ENCODE measurements around the gene SPART. TPM values are rescaled to one million over a fixed set of nuclear protein-coding genes. Genes with fewer than 3 reads are reported as not detected.
"Not testable (repeated sequence)": the region's sequence is repeated elsewhere in the genome, so short reads cannot be mapped to it uniquely, and the experiment has no call there.

The SPART gene
- polyA plus RNA-seq, 1 of the 3 experiments (the other 2 are of a cell fraction): 4.8 TPM

- no peak overlapping the region for H3K27ac ChIP-seq (ENCODE audit: low read depth in 2 of 2, low read length in 1 of 2)
- peaks cover 0 to 25% of the 10 kb centered on the region in 2 experiments for H3K36me3 ChIP-seq (replicated peaks in 1 of 2; ENCODE audit: control insufficient read depth in 1 of 2, insufficient read depth in 2 of 2, low read length in 1 of 2)
- no peaks in the 10 kb centered on the region for H3K79me2 ChIP-seq (ENCODE audit: insufficient read depth)
- no peak overlapping the region for H2AFZ ChIP-seq (ENCODE audit: low read depth)
- ChIA-PET CTCF (interaction anchor here (1.0 kb wide), 1 partner anchor 21 kb away, joined by 3 read pairs; no protein-coding TSS in a partner anchor), POLR2A (no interaction called here)
- no peaks in the 10 kb centered on the region for H3K4me1 ChIP-seq (ENCODE audit: control insufficient read depth in 1 of 2, insufficient read depth in 2 of 2, low read depth in 1 of 2, low read length in 1 of 2)
- no peak overlapping the region for H3K4me3 ChIP-seq (ENCODE audit: low read depth in 2 of 2, low read length in 1 of 2)
- no peaks in the 10 kb centered on the region for H3K9me3 ChIP-seq
- no peak overlapping the region for H3K9ac ChIP-seq
- 0 out of 2 replicates have a peak, but pooled peaks cover 3% of the 10 kb centered on the region for H3K9me2 ChIP-seq
- no peaks in the 10 kb centered on the region for H3F3A ChIP-seq (replicated peaks; ENCODE audit: insufficient read depth)
- no peaks in the 10 kb centered on the region for H4K20me1 ChIP-seq (ENCODE audit: insufficient read depth)
- 75% methylated on average over 1 of the region's 1 CpG for WGBS (ENCODE audit: low lambda C conversion rate)
- H3K4me2 ChIP-seq: no peak overlapping the region
- no peaks in the 10 kb centered on the region for H3K27me3 ChIP-seq (ENCODE audit: insufficient read depth)
- no peak for TF ChIP-seq JUND (IDR thresholded peaks at IDR 0.05)
- TF ChIP-seq GATA2 (CRISPR knock-in tag; IDR thresholded peaks at IDR 0.05): no peak
- no peak for TF ChIP-seq MXI1 (IDR thresholded peaks at IDR 0.05; ENCODE audit: low read depth, low read length)
- TF ChIP-seq FOXJ3 (CRISPR knock-in tag; IDR thresholded peaks at IDR 0.05): no peak
- no peak for TF ChIP-seq SIN3A (IDR thresholded peaks at IDR 0.05; ENCODE audit: borderline replicate concordance, low read depth, low read length)
- TF ChIP-seq TAF1 (IDR thresholded peaks at IDR 0.05; ENCODE audit: borderline replicate concordance, low read depth, low read length): no peak
- no peak for TF ChIP-seq SMC3 (IDR thresholded peaks at IDR 0.05; ENCODE audit: low read depth, low read length)
- TF ChIP-seq EZH2phosphoT487 (IDR thresholded peaks at IDR 0.05; ENCODE audit: borderline replicate concordance, low read depth): no peak
- no peak for TF ChIP-seq GABPA (IDR thresholded peaks at IDR 0.05; ENCODE audit: low read depth)
- no peak for TF ChIP-seq USF2 (IDR thresholded peaks at IDR 0.05; ENCODE audit: borderline replicate concordance, low read depth, low read length)
- no peak for TF ChIP-seq TEAD4 (IDR thresholded peaks at IDR 0.05; ENCODE audit: borderline replicate concordance, insufficient read depth)
- DNase-seq: no peak
These were observed 20.3 kb downstream of the SPART start for GRCh38 chr13:36325912-36326311.

GRCh38 chr13:36324881-36325280, 21.3 kb downstream of the SPART start:
- H3F3A ChIP-seq (replicated peaks; ENCODE audit: insufficient read depth); POLR2A ChIA-PET; H3K27me3 ChIP-seq (ENCODE audit: insufficient read depth); H3K79me2 ChIP-seq (ENCODE audit: insufficient read depth); DNase-seq; H4K20me1 ChIP-seq (ENCODE audit: insufficient read depth); H3K9me3 ChIP-seq; H3K4me2 ChIP-seq; H3K27ac ChIP-seq (ENCODE audit: low read depth in 2 of 2, low read length in 1 of 2); CTCF ChIA-PET; H3K4me1 ChIP-seq (ENCODE audit: control insufficient read depth in 1 of 2, insufficient read depth in 2 of 2, low read depth in 1 of 2, low read length in 1 of 2); H3K4me3 ChIP-seq (ENCODE audit: low read depth in 2 of 2, low read length in 1 of 2); H2AFZ ChIP-seq (ENCODE audit: low read depth); H3K9me2 ChIP-seq; H3K9ac ChIP-seq: not testable (repeated sequence)
- peaks cover 0 to 18% of the 10 kb centered on the region in 2 experiments for H3K36me3 ChIP-seq (replicated peaks in 1 of 2; ENCODE audit: control insufficient read depth in 1 of 2, insufficient read depth in 2 of 2, low read length in 1 of 2)
- whole genome bisulfite sequencing (ENCODE audit: low lambda C conversion rate): 74% methylated on average over 5 of the region's 5 CpGs

All from SK-N-SH (cell line).